HepG2 (cell line): ENCODE results near the gene CNNM4. TPM values are rescaled to one million over a fixed set of nuclear protein-coding genes. Genes with fewer than 3 reads are reported as not detected.

ENCODE experiments used
- AGO1 ChIP-seq: fragments of 200-400 bp; formaldehyde crosslinking; IDR thresholded peaks from 2 replicates; pipeline ENCODE4 v1.6.1; 2017; ENCODE audit warnings: mild to moderate bottlenecking, low read depth, low read length, moderate library complexity; ENCODE audit not compliant: poor library complexity, severe bottlenecking
- HNRNPK ChIP-seq: fragments of 200-400 bp; formaldehyde crosslinking; IDR thresholded peaks from 2 replicates; pipeline ENCODE4 v1.6.1; 2018; ENCODE audit warnings: low read length, low read depth, moderate library complexity, mild to moderate bottlenecking; ENCODE audit not compliant: poor library complexity, severe bottlenecking
- HOXD1 ChIP-seq: sonication (generic); formaldehyde crosslinking; IDR thresholded peaks from 2 replicates; pipeline ENCODE4 v1.5.0; 2020; ENCODE audit warnings: missing genetic modification reagents
- MIER2 ChIP-seq: IDR thresholded peaks from 2 replicates; pipeline ENCODE4 v1.6.1; 2016; ENCODE audit warnings: missing biosample characterization, missing genetic modification reagents
- ZNF124 ChIP-seq: sonication (generic); formaldehyde crosslinking; IDR thresholded peaks from 2 replicates; pipeline ENCODE4 v1.4.0; 2020; ENCODE audit warnings: missing genetic modification reagents
- ZNF761 ChIP-seq: sonication (generic); formaldehyde crosslinking; conservative IDR thresholded peaks from 2 replicates; pipeline ENCODE4 v1.4.0; 2020; ENCODE audit warnings: mild to moderate bottlenecking, missing genetic modification reagents
- polyA plus RNA-seq, 8 experiments: library from polyadenylated mRNA; depleted of rRNA in 3 of 8; stranded (reverse) in 7 of 8; unstranded in 1 of 8; fragments of >200 nt; fragmentation: Illumina TruSeq in 4 of 8; extraction: Trizol in 4 of 8; gene quantifications; 2 replicates each; pipeline versions ENCODE4 v1.2.1 to v1.2.3, GENCODE V29; 2011 to 2016; ENCODE audit warnings: low read depth in 4 of 8, missing spikeins in 1 of 8, mixed read lengths in 1 of 8; ENCODE audit not compliant: insufficient read depth in 1 of 8
- total RNA-seq, 5 experiments: library from RNA; depleted of rRNA; stranded (reverse); fragments of >200 nt; fragmentation: Illumina TruSeq; extraction: Trizol; gene quantifications; 2 replicates each; pipeline ENCODE4 v1.2.3, GENCODE V29; 2016; ENCODE audit warnings: low read depth in 1 of 5
- TF ChIP-seq, protein P1 (sequence below): sonication (generic); formaldehyde crosslinking; IDR thresholded peaks from 2 replicates; pipeline ENCODE4 v1.4.0; 2020; ENCODE audit warnings: mild to moderate bottlenecking, missing genetic modification reagents
- TF ChIP-seq, protein P2 (sequence below): sonication (generic); formaldehyde crosslinking; IDR thresholded peaks from 2 replicates; pipeline ENCODE4 v1.9.0; 2022; ENCODE audit warnings: low read depth, missing genetic modification reagents
- TF ChIP-seq, protein P3 (sequence below): IDR thresholded peaks from 2 replicates; pipeline ENCODE4 v1.6.1; 2018; ENCODE audit warnings: missing genetic modification reagents, mild to moderate bottlenecking, missing compliant biosample characterization
- TF ChIP-seq, protein P4 (sequence below): sonication (generic); formaldehyde crosslinking; IDR thresholded peaks from 2 replicates; pipeline ENCODE4 v1.8.0; 2022; ENCODE audit warnings: missing genetic modification reagents, low read depth, mild to moderate bottlenecking, borderline replicate concordance
- TF ChIP-seq, protein P5 (sequence below): sonication (generic); formaldehyde crosslinking; IDR thresholded peaks from 2 replicates; pipeline ENCODE4 v1.4.0; 2020; ENCODE audit warnings: mild to moderate bottlenecking, missing genetic modification reagents
- TF ChIP-seq, protein P6 (sequence below): sonication (generic); formaldehyde crosslinking; IDR thresholded peaks from 2 replicates; pipeline ENCODE4 v1.9.0; 2021; ENCODE audit warnings: missing genetic modification reagents, mild to moderate bottlenecking, borderline replicate concordance

CNNM4 gene
- total and polyA plus RNA-seq, 2 of the 13 experiments (the other 11 are each of a cell fraction or from before 2014, with no cell fraction given) = 5.9 to 8.4 TPM

DNA sequence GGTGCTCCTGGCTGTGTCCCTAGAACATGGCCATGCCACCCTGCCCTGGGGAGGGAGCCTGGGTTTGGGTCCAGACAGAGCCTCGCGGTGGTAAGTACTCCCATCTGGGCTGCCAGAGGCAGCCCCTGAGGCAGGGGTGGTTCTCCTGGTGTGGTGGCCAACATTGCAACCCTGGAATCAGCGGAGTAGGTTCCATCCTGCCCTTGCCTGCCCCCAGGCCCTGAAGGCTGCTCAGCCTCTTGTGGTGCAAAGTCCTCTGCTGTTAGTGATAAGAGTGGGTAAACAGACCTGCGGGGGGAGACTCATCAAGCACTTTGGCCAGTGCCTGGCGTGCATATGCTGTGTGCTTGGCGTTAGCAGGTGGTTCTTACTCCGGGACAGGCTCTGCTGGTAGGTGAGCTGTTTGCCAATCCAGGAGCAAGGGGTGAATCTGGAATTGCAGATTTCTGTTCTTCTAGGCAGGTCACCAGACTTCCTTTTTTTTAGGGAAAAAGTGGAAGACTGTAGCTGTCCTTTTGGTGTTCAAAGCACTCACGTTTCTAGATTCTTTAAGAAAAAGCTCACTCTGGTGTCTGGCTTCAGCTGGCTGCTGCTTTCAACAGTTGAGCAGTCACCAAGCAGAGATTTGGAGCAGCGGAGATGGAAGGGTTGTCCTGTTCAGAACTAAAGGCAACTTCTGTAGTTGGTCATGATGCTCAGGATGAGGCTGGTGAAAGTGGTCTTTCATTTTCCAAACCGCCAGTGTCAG lies 58.6 kb downstream of the CNNM4 start (continued):
- TF ChIP-seq, protein P1, sequence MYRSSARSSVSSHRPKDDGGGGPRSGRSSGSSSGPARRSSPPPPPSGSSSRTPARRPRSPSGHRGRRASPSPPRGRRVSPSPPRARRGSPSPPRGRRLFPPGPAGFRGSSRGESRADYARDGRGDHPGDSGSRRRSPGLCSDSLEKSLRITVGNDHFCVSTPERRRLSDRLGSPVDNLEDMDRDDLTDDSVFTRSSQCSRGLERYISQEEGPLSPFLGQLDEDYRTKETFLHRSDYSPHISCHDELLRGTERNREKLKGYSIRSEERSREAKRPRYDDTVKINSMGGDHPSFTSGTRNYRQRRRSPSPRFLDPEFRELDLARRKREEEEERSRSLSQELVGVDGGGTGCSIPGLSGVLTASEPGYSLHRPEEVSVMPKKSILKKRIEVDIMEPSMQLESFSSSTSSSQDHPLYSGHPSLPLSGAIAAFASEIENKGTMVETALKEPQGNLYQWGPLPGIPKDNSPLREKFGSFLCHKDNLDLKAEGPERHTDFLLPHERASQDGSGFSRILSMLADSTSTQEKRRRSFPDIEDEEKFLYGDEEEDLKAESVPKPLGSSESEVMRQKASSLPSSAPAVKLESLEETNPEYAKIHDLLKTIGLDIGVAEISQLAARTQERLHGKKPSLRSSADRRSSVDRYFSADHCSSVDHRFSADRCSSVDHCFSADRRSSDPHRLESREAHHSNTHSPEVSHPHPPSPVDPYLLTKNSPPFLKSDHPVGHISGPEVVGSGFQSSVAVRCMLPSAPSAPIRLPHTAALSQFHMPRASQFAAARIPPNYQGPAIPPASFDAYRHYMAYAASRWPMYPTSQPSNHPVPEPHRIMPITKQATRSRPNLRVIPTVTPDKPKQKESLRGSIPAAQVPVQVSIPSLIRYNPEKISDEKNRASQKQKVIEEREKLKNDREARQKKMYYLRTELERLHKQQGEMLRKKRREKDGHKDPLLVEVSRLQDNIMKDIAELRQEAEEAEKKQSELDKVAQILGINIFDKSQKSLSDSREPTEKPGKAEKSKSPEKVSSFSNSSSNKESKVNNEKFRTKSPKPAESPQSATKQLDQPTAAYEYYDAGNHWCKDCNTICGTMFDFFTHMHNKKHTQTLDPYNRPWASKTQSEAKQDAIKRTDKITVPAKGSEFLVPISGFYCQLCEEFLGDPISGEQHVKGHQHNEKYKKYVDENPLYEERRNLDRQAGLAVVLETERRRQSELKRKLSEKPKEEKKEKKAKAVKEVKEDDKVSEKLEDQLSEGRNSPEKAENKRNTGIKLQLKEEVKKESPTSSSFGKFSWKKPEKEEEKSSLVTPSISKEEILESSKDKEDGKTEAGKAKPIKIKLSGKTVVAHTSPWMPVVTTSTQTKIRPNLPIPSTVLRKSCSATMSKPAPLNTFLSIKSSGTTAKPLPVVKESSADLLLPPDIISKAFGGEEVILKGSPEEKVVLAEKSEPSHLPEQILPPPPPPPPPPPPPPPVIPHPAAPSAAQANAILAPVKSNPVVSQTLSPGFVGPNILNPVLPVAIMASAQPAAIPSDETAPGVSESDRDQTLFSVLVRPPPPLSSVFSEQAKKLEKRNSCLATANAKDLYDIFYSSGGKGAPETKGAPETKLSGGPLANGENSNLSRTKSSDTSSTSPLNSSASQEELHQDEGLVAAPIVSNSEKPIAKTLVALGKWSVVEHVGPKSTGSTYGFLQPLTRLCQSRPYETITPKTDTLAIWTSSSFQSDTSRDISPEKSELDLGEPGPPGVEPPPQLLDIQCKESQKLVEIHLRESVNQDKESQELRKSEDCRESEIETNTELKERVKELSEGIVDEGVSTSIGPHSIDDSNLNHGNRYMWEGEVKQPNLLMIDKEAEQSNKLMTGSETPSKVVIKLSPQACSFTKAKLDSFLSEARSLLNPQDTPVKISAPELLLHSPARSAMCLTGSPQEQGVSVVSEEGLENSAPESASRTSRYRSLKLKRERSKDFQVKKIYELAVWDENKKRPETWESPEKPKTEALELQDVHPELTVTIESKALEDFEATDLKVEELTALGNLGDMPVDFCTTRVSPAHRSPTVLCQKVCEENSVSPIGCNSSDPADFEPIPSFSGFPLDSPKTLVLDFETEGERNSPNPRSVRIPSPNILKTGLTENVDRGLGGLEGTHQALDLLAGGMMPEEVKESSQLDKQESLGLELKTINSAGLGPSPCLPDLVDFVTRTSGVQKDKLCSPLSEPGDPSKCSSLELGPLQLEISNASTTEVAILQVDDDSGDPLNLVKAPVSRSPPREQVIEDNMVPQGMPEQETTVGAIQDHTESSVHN (CRISPR knock-in tag) = peak; percentile 80; the same call in 1 of the 2 replicates
- TF ChIP-seq ZNF124 (CRISPR knock-in tag) (peak; percentile 95; the same call in 1 of the 2 replicates), HOXD1 (peak; percentile 96), ZNF761 (CRISPR knock-in tag) (peak; percentile 90), AGO1 (no peak), HNRNPK (no peak), MIER2 (CRISPR knock-in tag) (peak; percentile 85)
- TF ChIP-seq, protein P2, sequence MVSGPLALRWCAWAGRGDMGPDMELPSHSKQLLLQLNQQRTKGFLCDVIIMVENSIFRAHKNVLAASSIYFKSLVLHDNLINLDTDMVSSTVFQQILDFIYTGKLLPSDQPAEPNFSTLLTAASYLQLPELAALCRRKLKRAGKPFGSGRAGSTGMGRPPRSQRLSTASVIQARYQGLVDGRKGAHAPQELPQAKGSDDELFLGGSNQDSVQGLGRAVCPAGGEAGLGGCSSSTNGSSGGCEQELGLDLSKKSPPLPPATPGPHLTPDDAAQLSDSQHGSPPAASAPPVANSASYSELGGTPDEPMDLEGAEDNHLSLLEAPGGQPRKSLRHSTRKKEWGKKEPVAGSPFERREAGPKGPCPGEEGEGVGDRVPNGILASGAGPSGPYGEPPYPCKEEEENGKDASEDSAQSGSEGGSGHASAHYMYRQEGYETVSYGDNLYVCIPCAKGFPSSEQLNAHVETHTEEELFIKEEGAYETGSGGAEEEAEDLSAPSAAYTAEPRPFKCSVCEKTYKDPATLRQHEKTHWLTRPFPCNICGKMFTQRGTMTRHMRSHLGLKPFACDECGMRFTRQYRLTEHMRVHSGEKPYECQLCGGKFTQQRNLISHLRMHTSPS (CRISPR knock-in tag) = peak; percentile 88
- TF ChIP-seq, protein P3, sequence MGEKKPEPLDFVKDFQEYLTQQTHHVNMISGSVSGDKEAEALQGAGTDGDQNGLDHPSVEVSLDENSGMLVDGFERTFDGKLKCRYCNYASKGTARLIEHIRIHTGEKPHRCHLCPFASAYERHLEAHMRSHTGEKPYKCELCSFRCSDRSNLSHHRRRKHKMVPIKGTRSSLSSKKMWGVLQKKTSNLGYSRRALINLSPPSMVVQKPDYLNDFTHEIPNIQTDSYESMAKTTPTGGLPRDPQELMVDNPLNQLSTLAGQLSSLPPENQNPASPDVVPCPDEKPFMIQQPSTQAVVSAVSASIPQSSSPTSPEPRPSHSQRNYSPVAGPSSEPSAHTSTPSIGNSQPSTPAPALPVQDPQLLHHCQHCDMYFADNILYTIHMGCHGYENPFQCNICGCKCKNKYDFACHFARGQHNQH (CRISPR knock-in tag) = peak; percentile 98
- TF ChIP-seq, protein P4, sequence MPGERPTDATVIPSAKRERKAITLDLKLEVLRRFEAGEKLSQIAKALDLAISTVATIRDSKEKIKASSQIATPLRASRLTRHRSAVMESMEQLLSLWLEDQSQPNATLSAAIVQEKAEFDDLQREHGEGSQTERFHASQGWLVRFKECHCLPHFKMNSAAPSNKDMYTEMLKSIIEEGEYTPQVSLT (CRISPR knock-in tag) = no peak
- TF ChIP-seq, protein P5, sequence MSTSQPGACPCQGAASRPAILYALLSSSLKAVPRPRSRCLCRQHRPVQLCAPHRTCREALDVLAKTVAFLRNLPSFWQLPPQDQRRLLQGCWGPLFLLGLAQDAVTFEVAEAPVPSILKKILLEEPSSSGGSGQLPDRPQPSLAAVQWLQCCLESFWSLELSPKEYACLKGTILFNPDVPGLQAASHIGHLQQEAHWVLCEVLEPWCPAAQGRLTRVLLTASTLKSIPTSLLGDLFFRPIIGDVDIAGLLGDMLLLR (CRISPR knock-in tag) = no peak
- TF ChIP-seq, protein P6, sequence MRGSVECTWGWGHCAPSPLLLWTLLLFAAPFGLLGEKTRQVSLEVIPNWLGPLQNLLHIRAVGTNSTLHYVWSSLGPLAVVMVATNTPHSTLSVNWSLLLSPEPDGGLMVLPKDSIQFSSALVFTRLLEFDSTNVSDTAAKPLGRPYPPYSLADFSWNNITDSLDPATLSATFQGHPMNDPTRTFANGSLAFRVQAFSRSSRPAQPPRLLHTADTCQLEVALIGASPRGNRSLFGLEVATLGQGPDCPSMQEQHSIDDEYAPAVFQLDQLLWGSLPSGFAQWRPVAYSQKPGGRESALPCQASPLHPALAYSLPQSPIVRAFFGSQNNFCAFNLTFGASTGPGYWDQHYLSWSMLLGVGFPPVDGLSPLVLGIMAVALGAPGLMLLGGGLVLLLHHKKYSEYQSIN (CRISPR knock-in tag) = no peak
